B cell (primary cell): ENCODE results near the gene ASB2. TPM values are rescaled to one million over a fixed set of nuclear protein-coding genes. Genes with fewer than 3 reads are reported as not detected.
A peak's percentile ranks its signal among the peaks of the same experiment; 100 is the strongest.

Experiments
- ATAC-seq: fragments of 200-7000 bp; cut with Tn5 transposase; one replicate; pipeline ENCODE4 v1.10.0; 2021; ENCODE audit warnings: low read depth, mild to moderate bottlenecking, moderate number of reproducible peaks, moderate library complexity
- CTCF ChIA-PET: fragments of 350-600 bp; sonication (Branson Sonifier 250); formaldehyde crosslinking; loops from one replicate; lab custom pipeline; 2021; ENCODE audit warnings: antibody characterized with exemption, inconsistent platforms; lab: Charles Lee
- POLR2A ChIA-PET: fragments of 350-600 bp; sonication (Branson Sonifier 250); formaldehyde crosslinking; loops from one replicate; lab custom pipeline; 2021; ENCODE audit warnings: antibody characterized with exemption; lab: Charles Lee
- DNase-seq: peaks from one replicate; pipeline ENCODE4 v3.0.0; 2013
- H2AFZ ChIP-seq: 2 replicates; pipeline ENCODE4 v1.6.1; 2012; ENCODE audit warnings: mild to moderate bottlenecking, low read depth, low read length; ENCODE audit not compliant: insufficient read depth, poor library complexity, severe bottlenecking
- H3K27ac ChIP-seq, 2 donors: 1 replicate in 1 of 2; 2 replicates in 1 of 2; pipeline ENCODE4 v1.5.1; 2012 to 2013; ENCODE audit warnings: low read length in 2 of 2, mild to moderate bottlenecking in 2 of 2, moderate library complexity in 1 of 2
- H3K27me3 ChIP-seq, 4 experiments: fragments of 200-600 bp in 1 of 4; sonication (generic) in 1 of 4; replicated peaks in 1 of 4; 1 replicate in 2 of 4; 2 replicates in 2 of 4; pipeline versions ENCODE4 v1.6.1 to v1.7.0; 2013 to 2016; ENCODE audit warnings: low read length in 3 of 4, mild to moderate bottlenecking in 2 of 4, mixed read lengths in 1 of 4, moderate library complexity in 1 of 4; ENCODE audit not compliant: insufficient read depth in 4 of 4, control insufficient read depth in 3 of 4; ENCODE audit errors: control extremely low read depth in 1 of 4
- H3K36me3 ChIP-seq, 2 experiments: replicated peaks in 1 of 2; 1 replicate in 1 of 2; 2 replicates in 1 of 2; pipeline versions ENCODE4 v1.6.1 to v1.7.1; 2013; ENCODE audit warnings: low read length in 1 of 2; ENCODE audit not compliant: insufficient read depth in 2 of 2, control insufficient read depth in 1 of 2; ENCODE audit errors: control extremely low read depth in 1 of 2, extremely low read depth in 1 of 2
- H3K4me1 ChIP-seq, 2 donors: fragments of 200-600 bp in 1 of 2; sonication (generic) in 1 of 2; 1 replicate in 1 of 2; 2 replicates in 1 of 2; pipeline versions ENCODE4 v1.5.1 to v1.6.1; 2013 to 2017; ENCODE audit warnings: low read length in 2 of 2; ENCODE audit not compliant: control insufficient read depth in 2 of 2, insufficient read depth in 2 of 2
- H3K4me2 ChIP-seq: replicated peaks from 2 replicates; pipeline ENCODE3; 2012; ENCODE audit warnings: mild to moderate bottlenecking, low read depth, low read length; ENCODE audit not compliant: poor library complexity, severe bottlenecking
- H3K4me3 ChIP-seq, 5 experiments: fragments of 200-600 bp in 1 of 5; sonication (generic) in 1 of 5; 1 replicate in 3 of 5; 2 replicates in 2 of 5; pipeline versions ENCODE4 v1.5.1 to v1.7.0; 2011 to 2016; ENCODE audit warnings: low read length in 4 of 5, mild to moderate bottlenecking in 4 of 5, low read depth in 2 of 5, control low read depth in 1 of 5, moderate library complexity in 1 of 5; ENCODE audit not compliant: insufficient read depth in 1 of 5; ENCODE audit errors: control extremely low read depth in 1 of 5, extremely low read depth in 1 of 5
- H3K79me2 ChIP-seq: fragments of 200-600 bp; sonication (generic); one replicate; pipeline ENCODE4 v1.6.0; 2016; ENCODE audit warnings: low read length; ENCODE audit not compliant: control insufficient read depth, insufficient read depth
- H3K9ac ChIP-seq: fragments of 200-600 bp; sonication (generic); 2 replicates; pipeline ENCODE4 v1.6.1; 2017; ENCODE audit warnings: mild to moderate bottlenecking, low read length, moderate library complexity
- H3K9me3 ChIP-seq, 3 donors: one replicate each; pipeline versions ENCODE4 v1.6.1 to v1.7.1; 2013; ENCODE audit warnings: low read length in 2 of 3; ENCODE audit not compliant: control insufficient read depth in 2 of 3, insufficient read depth in 1 of 3; ENCODE audit errors: control extremely low read depth in 1 of 3
- H4K20me1 ChIP-seq: 2 replicates; pipeline ENCODE4 v1.6.0; 2012; ENCODE audit warnings: mild to moderate bottlenecking, low read length; ENCODE audit not compliant: insufficient read depth, control insufficient read depth, poor library complexity, severe bottlenecking
- H3K27ac Mint-ChIP-seq: one replicate; pipeline ENCODE4 v1.8.0; 2021; ENCODE audit warnings: mixed read lengths
- H3K27me3 Mint-ChIP-seq: one replicate; pipeline ENCODE4 v1.8.0; 2021; ENCODE audit warnings: mixed read lengths
- H3K4me1 Mint-ChIP-seq: one replicate; pipeline ENCODE4 v1.8.0; 2021; ENCODE audit warnings: mixed read lengths
- H3K4me3 Mint-ChIP-seq: one replicate; pipeline ENCODE4 v1.8.0; 2021; ENCODE audit warnings: mixed read lengths
- H3K9me3 Mint-ChIP-seq: one replicate; pipeline ENCODE4 v1.8.0; 2022; ENCODE audit warnings: mixed read lengths; ENCODE audit not compliant: insufficient read depth
- EZH2 ChIP-seq: IDR thresholded peaks from 2 replicates; pipeline ENCODE4 v1.6.1; 2012; ENCODE audit warnings: borderline replicate concordance, low read depth, mild to moderate bottlenecking, moderate library complexity, low read length; ENCODE audit not compliant: insufficient read depth, poor library complexity, severe bottlenecking
- WGBS: methylation state at CpG from one replicate; pipeline ENCODE4 v1.1.5; 2013; ENCODE audit warnings: missing lambda C conversion rate; ENCODE audit not compliant: insufficient coverage; 5-methylcytosine and 5-hydroxymethylcytosine counted together
- intact Hi-C: fragments of 100-400 bp; cut with micrococcal nuclease; formaldehyde crosslinking; loops from one replicate; pipeline ENCODE4 v1.10.0; 2022
- polyA plus RNA-seq: library from polyadenylated mRNA; depleted of rRNA; stranded (reverse); fragments of >200 nt; gene quantifications from 2 replicates; pipeline ENCODE4 v1.2.3, GENCODE V29; 2012
- total RNA-seq, 2 donors: library from RNA; stranded (reverse); fragments of 120-200 nt in 1 of 2; gene quantifications; 1 replicate in 1 of 2; 2 replicates in 1 of 2; pipeline versions ENCODE4 v1.2.3 to v1.2.4, GENCODE V29; 2013 to 2022
- TF ChIP-seq, protein P1 (sequence below): fragments of 200-600 bp; IDR thresholded peaks from one replicate; pipeline ENCODE4 v1.8.0; 2022; ENCODE audit warnings: antibody characterized with exemption, mild to moderate bottlenecking

Gene ASB2
- total and polyA plus RNA-seq, 2 donors (not counting 1 experiment from before 2014, with no cell fraction given) = 1.5 to 2.7 TPM

DNA sequence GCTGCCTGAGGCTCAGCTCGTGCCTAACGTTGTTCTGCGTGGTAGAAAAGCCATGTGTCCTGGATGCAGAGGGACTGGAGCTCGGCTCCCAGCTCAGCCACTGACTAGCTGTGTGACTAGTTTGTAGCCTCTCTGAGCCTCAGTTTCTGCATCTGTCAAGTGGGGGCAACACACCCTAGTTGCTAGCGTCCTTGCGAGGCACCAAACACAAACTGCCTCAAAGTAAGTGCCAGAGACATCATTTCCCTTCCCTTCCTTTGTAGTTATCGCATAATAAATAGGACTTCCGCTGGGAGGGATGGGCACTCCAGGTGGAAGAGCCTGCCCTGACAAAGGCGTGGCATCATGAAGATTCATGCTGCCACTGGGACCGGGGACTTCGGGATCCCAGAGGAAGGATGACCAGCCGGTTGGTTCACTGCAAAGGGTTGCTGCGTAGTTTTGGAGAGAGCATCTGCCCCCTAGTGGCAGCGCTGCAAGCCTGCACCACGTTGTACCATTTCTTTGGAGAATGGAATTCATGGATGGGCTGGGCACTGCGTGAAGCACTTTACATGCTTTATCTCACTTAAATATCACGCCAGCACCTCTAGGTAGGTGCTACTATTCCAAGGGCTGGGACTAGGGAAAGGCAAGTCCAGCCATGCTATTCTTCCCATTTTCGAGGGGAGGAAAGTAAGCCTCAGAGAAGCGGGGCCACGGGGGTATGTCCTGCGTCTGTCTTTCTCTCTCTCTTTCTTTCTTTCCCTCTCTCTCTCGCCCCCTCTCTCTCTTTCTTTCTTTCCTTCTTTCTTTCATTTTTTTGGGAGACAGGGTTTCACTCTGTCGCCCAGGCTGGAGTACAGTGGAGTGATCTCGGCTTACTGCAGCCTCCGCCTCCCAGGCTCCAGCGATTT is 25.4 kb upstream of the ASB2 start:
- H3K27me3 ChIP-seq = peaks cover 0 to 28% (median 9%) of the 10 kb centered on the region in 4 experiments
- peak overlapping the region; percentile 40 for H3K4me2 ChIP-seq
- H3K27me3 Mint-ChIP-seq = peaks cover 48% of the 10 kb centered on the region
- H3K9me3 Mint-ChIP-seq = no peaks in the 10 kb centered on the region
- H3K9ac ChIP-seq = no peak overlapping the region
- no peaks in the 10 kb centered on the region for H4K20me1 ChIP-seq
- peak overlapping the region; percentile 20 for H3K27ac Mint-ChIP-seq
- peaks cover 4 to 6% of the 10 kb centered on the region in 2 donors for H3K4me1 ChIP-seq
- 27% methylated on average over 18 of the region's 26 CpGs for WGBS
- H3K27ac ChIP-seq = no peak overlapping the region
- H3K79me2 ChIP-seq = no peaks in the 10 kb centered on the region
- peak; percentile 79 for DNase-seq
- no peaks in the 10 kb centered on the region for H3K36me3 ChIP-seq
- TF ChIP-seq EZH2 = no peak
- TF ChIP-seq, protein P1, sequence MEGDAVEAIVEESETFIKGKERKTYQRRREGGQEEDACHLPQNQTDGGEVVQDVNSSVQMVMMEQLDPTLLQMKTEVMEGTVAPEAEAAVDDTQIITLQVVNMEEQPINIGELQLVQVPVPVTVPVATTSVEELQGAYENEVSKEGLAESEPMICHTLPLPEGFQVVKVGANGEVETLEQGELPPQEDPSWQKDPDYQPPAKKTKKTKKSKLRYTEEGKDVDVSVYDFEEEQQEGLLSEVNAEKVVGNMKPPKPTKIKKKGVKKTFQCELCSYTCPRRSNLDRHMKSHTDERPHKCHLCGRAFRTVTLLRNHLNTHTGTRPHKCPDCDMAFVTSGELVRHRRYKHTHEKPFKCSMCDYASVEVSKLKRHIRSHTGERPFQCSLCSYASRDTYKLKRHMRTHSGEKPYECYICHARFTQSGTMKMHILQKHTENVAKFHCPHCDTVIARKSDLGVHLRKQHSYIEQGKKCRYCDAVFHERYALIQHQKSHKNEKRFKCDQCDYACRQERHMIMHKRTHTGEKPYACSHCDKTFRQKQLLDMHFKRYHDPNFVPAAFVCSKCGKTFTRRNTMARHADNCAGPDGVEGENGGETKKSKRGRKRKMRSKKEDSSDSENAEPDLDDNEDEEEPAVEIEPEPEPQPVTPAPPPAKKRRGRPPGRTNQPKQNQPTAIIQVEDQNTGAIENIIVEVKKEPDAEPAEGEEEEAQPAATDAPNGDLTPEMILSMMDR = peak; percentile 99
- no peak overlapping the region for H3K4me3 ChIP-seq
- intact Hi-C loops = loop anchor here (1.0 to 5.0 kb wide), 3 partner anchors 31 to 344 kb away; no protein-coding TSS in a partner anchor
- H3K9me3 ChIP-seq = peaks cover 0 to 7% (median 0%) of the 10 kb centered on the region in 3 donors
- no peak overlapping the region for H2AFZ ChIP-seq
- no peak overlapping the region for H3K4me3 Mint-ChIP-seq
- peaks cover 4% of the 10 kb centered on the region for H3K4me1 Mint-ChIP-seq
- ATAC-seq = peak; percentile 85
- ChIA-PET POLR2A (interaction anchor here (1.0 to 1.6 kb wide), 2 partner anchors 31 to 59 kb away, joined by 3 to 6 read pairs; no protein-coding TSS in a partner anchor), CTCF (interaction anchor here (0.6 to 12.8 kb wide), 21 partner anchors 9 to 144 kb away, joined by 3 to 367 read pairs (median 6); no protein-coding TSS in a partner anchor)
